Esophagus squamous epithelium (tissue), 5 donors: ENCODE results near the gene CD300LF. TPM values are rescaled to one million over a fixed set of nuclear protein-coding genes. Genes with fewer than 3 reads are reported as not detected.

Experiments
- DNase-seq: peaks from one replicate; lab custom pipeline; 2025; lab: John Stamatoyannopoulos, UW
- H3K27ac ChIP-seq, 4 donors: fragments of 200-600 bp; sonication (generic); one replicate each; pipeline ENCODE4 v1.5.1; 2016 to 2019; ENCODE audit warnings: mild to moderate bottlenecking in 1 of 4
- H3K27me3 ChIP-seq, 4 donors: fragments of 200-600 bp; sonication (generic); 1 replicate in 3 of 4; 2 replicates in 1 of 4; pipeline versions ENCODE4 v1.5.1 to v1.6.0; 2017 to 2021; ENCODE audit warnings: antibody characterized with exemption in 1 of 4
- H3K36me3 ChIP-seq, 3 donors: fragments of 200-600 bp; sonication (generic); one replicate each; pipeline ENCODE4 v1.5.1; 2016 to 2019
- H3K4me1 ChIP-seq, 3 donors: fragments of 200-600 bp; sonication (generic); one replicate each; pipeline ENCODE4 v1.5.1; 2017 to 2019
- H3K4me3 ChIP-seq, 4 donors: fragments of 200-600 bp; sonication (generic); 1 replicate in 3 of 4; 2 replicates in 1 of 4; pipeline ENCODE4 v1.5.1; 2016 to 2019; ENCODE audit warnings: mild to moderate bottlenecking in 2 of 4, moderate library complexity in 1 of 4
- H3K9me3 ChIP-seq, 3 donors: fragments of 200-600 bp; sonication (generic); one replicate each; pipeline ENCODE4 v1.5.1; 2016 to 2019
- CTCF ChIP-seq, 6 experiments: fragments of 450-650 bp in 4 of 6; fragments of 200-600 bp in 2 of 6; sonication (generic) in 2 of 6; IDR thresholded peaks; one replicate each; pipeline ENCODE4 v1.5.1; 2016 to 2019; ENCODE audit warnings: antibody characterized with exemption in 6 of 6, mild to moderate bottlenecking in 4 of 6, moderate library complexity in 4 of 6
- POLR2A ChIP-seq, 4 donors: fragments of 450-650 bp; IDR thresholded peaks; one replicate each; pipeline ENCODE4 v1.6.1; 2017; ENCODE audit warnings: antibody characterized with exemption in 4 of 4, mild to moderate bottlenecking in 4 of 4, moderate library complexity in 3 of 4
- WGBS, 2 donors: methylation state at CpG; one replicate each; pipeline ENCODE4 v1.1.5; 2018; 5-methylcytosine and 5-hydroxymethylcytosine counted together
- intact Hi-C: fragments of 100-400 bp; cut with DNase I; formaldehyde crosslinking; loops from one replicate; pipeline ENCODE4 v1.15.0; 2022
- total RNA-seq, 4 donors: library from RNA; depleted of rRNA; stranded (reverse); fragments of >200 nt; gene quantifications; one replicate each; pipeline ENCODE4 v1.1.0, GENCODE V29; 2016
- donor health status: DM: yes; HTN: yes; CAD: no.

The CD300LF gene
- total RNA-seq, 4 donors from 2014 or later: 0.48 to 1.3 (median 0.89) TPM

GRCh38 chr17:74720506-74720905 lies 7.8 kb upstream of the CD300LF start:
- DNase-seq: no peak
- H3K27ac ChIP-seq: no peak overlapping the region
- 93% methylated on average over 4 of the region's 4 CpGs for WGBS, 2 donors
- H3K36me3 ChIP-seq: no peaks in the 10 kb centered on the region
- no peak for TF ChIP-seq POLR2A (IDR thresholded peaks at IDR 0.05)
- no peak overlapping the region for H3K4me3 ChIP-seq
- H3K9me3 ChIP-seq: no peaks in the 10 kb centered on the region
- H3K4me1 ChIP-seq: no peaks in the 10 kb centered on the region
- intact Hi-C loops: no loop called here
- H3K27me3 ChIP-seq: peaks cover 0 to 28% (median 0%) of the 10 kb centered on the region in 4 donors

- TF ChIP-seq POLR2A (IDR thresholded peaks at IDR 0.05) (no peak), CTCF (IDR thresholded peaks at IDR 0.05) (no peak)
- Histone ChIP-seq H3K27ac (no peak overlapping the region), H3K27me3 (peaks cover 0 to 59% (median 0%) of the 10 kb centered on the region in 4 donors), H3K4me3 (no peak overlapping the region), H3K4me1 (no peaks in the 10 kb centered on the region), H3K9me3 (no peaks in the 10 kb centered on the region), H3K36me3 (no peaks in the 10 kb centered on the region)
- intact Hi-C loops: no loop called here
- DNase-seq: no peak
- WGBS, 2 donors: 20 to 44% methylated on average over 4 of the region's 4 CpGs
These were observed 2.4 kb upstream of the CD300LF start for GRCh38 chr17:74715144-74715543.

GRCh38 chr17:74713171-74713755 lies 540 bp upstream of the CD300LF start:
- no peaks in the 10 kb centered on the region for H3K4me1 ChIP-seq
- no peaks in the 10 kb centered on the region for H3K36me3 ChIP-seq
- no peak for DNase-seq
- intact Hi-C loops: no loop called here
- no peaks in the 10 kb centered on the region for H3K9me3 ChIP-seq
- TF ChIP-seq POLR2A (IDR thresholded peaks at IDR 0.05) (no peak), CTCF (IDR thresholded peaks at IDR 0.05) (no peak)
- H3K4me3 ChIP-seq: no peak overlapping the region
- WGBS, 2 donors: 42 to 72% methylated on average over 3 to 10 of the region's 12 CpGs
- no peak overlapping the region for H3K27ac ChIP-seq
- peaks cover 0 to 59% (median 0%) of the 10 kb centered on the region in 4 donors for H3K27me3 ChIP-seq

GRCh38 chr17:74712301-74712700 lies 422 bp downstream of the CD300LF start:
- Histone ChIP-seq H3K27ac (no peak overlapping the region), H3K27me3 (peaks cover 0 to 51% (median 0%) of the 10 kb centered on the region in 4 donors), H3K36me3 (no peaks in the 10 kb centered on the region), H3K4me1 (no peaks in the 10 kb centered on the region), H3K9me3 (no peaks in the 10 kb centered on the region), H3K4me3 (peak overlapping the region in 2 of 4 donors; percentile 2 to 30)
- no peak for TF ChIP-seq CTCF (IDR thresholded peaks at IDR 0.05)
- no peak for TF ChIP-seq POLR2A (IDR thresholded peaks at IDR 0.05)
- WGBS, 2 donors: 59 to 65% methylated on average over 7 of the region's 7 CpGs
- intact Hi-C loops: no loop called here
- DNase-seq: no peak

GRCh38 chr17:74711058-74711824 lies 1.5 kb downstream of the CD300LF start:
- TF ChIP-seq CTCF (IDR thresholded peaks at IDR 0.05) (no peak), POLR2A (IDR thresholded peaks at IDR 0.05) (no peak)
- intact Hi-C loops: no loop called here
- no peak overlapping the region for H3K27ac ChIP-seq
- DNase-seq: no peak
- H3K4me3 ChIP-seq: no peak overlapping the region
- H3K9me3 ChIP-seq: no peaks in the 10 kb centered on the region
- no peaks in the 10 kb centered on the region for H3K4me1 ChIP-seq
- H3K36me3 ChIP-seq: no peaks in the 10 kb centered on the region
- WGBS, 2 donors: 46 to 47% methylated on average over 12 of the region's 12 CpGs
- peaks cover 0 to 47% (median 0%) of the 10 kb centered on the region in 4 donors for H3K27me3 ChIP-seq
